ENCODE measurements around the gene ARL14.

Gene ARL14

DNA sequence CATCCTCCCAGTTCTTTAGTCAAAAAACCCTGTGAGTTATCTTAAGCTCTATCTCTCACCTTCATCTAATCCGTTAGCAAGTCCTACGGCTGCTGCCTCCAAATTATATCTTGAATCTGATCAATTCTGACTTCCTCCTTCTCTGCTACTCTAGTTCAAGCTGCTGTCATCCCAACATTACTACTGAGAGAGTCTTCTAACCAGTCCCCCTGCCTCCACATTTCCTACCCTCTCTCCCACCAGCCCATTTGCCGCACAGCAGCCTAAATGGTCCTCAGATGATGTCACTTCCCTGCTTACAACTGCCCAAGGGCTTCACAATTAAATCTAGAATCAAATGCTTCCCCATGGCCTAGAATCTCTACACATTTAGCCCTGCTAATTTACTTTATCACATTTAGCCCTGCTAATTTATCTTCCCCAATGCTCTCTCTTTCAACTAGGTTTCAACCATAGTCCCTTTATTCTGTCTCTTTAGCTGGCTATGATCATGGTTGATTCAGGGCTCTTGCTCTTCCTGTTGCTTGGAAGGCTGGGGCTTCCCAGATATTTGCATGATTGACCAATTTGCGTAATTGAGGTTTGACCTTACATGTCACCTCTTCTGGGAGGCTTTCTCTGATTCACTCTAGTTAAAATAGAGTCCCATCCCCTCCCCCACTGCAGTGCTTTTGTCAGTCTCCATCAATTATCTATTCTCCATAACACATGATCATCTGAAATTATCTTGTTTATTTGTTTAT lies 11.0 kb upstream of the ARL14 start:
- Mint-ChIP-seq H3K27ac (peak overlapping the region; percentile 10), H3K9me3 (no peaks in the 10 kb centered on the region), H3K4me3 (peak overlapping the region; percentile 16), H3K36me3 (no peaks in the 10 kb centered on the region), H3K4me1 (peaks cover 10% of the 10 kb centered on the region)
- DNase-seq (ENCODE audit: low spot score in 2 of 2) (no peak), ATAC-seq (peak; percentile 62)

GRCh38 chr3:160667452-160667851 lies 9.5 kb upstream of the ARL14 start:
- ATAC-seq (peak; percentile 44), DNase-seq (ENCODE audit: low spot score in 2 of 2) (no peak)
- no peak overlapping the region for H3K4me3 Mint-ChIP-seq
- H3K4me1 Mint-ChIP-seq, result peaks cover 10% of the 10 kb centered on the region
- no peaks in the 10 kb centered on the region for H3K9me3 Mint-ChIP-seq
- H3K27ac Mint-ChIP-seq, result no peak overlapping the region
- H3K36me3 Mint-ChIP-seq, result no peaks in the 10 kb centered on the region

DNA sequence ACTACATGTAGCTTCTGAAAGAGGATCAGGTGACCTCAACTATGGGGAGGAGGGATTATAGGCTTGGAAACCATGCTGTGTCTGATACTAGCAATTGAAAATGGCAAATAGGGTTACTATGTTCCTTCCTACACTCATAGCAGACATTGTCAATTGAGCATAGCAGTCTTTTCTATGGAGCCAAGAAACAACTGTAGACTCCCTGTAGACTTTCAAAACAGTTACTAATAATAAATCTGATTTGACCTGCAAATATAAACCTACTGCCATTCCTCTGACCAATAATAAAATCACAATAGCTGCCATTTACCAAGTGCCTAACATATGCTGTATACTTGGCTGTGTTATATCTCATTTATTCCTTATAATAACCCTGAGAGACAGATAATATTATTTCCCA lies 8.5 kb upstream of the ARL14 start:
- peaks cover 10% of the 10 kb centered on the region for H3K4me1 Mint-ChIP-seq
- no peak overlapping the region for H3K27ac Mint-ChIP-seq
- H3K4me3 Mint-ChIP-seq, result no peak overlapping the region
- DNase-seq (ENCODE audit: low spot score in 2 of 2), result no peak
- H3K36me3 Mint-ChIP-seq, result no peaks in the 10 kb centered on the region
- H3K9me3 Mint-ChIP-seq, result no peaks in the 10 kb centered on the region
- ATAC-seq, result no peak

- H3K4me1 Mint-ChIP-seq, result peaks cover 1% of the 10 kb centered on the region
- no peaks in the 10 kb centered on the region for H3K36me3 Mint-ChIP-seq
- DNase-seq (ENCODE audit: low spot score in 2 of 2), result no peak
- no peak for ATAC-seq
- no peak overlapping the region for H3K4me3 Mint-ChIP-seq
- H3K27ac Mint-ChIP-seq, result no peak overlapping the region
- H3K9me3 Mint-ChIP-seq, result no peaks in the 10 kb centered on the region
Observed at GRCh38 chr3:160671231-160671630, 5.7 kb upstream of the ARL14 start.

- H3K9me3 Mint-ChIP-seq, result no peaks in the 10 kb centered on the region
- H3K27ac Mint-ChIP-seq, result no peak overlapping the region
- H3K4me1 Mint-ChIP-seq, result no peaks in the 10 kb centered on the region
- DNase-seq (ENCODE audit: low spot score in 2 of 2) (no peak), ATAC-seq (no peak)
- no peak overlapping the region for H3K4me3 Mint-ChIP-seq
- H3K36me3 Mint-ChIP-seq, result no peaks in the 10 kb centered on the region
Observed at GRCh38 chr3:160671995-160672394, 5.0 kb upstream of the ARL14 start.

DNA sequence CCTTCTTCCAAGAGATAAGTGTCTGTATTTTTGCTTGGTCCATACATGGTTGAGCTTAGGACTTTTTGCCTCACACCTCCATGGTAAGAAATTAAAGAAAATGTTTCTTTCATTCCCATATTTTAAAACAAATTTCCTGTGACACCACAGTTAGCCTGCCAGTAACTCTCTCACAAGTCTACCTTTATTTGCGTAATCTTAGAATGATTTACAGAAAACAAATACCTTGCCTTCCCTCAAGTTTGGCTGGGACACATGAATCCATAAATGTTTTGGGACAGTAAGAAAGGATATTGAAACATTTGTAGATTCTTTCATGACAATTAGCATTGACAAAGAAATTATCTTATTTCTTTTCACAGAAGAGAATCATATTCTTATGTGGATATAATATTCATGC lies 3.8 kb upstream of the ARL14 start:
- H3K9me3 Mint-ChIP-seq, result no peaks in the 10 kb centered on the region
- ATAC-seq (no peak), DNase-seq (ENCODE audit: low spot score in 2 of 2) (no peak)
- no peak overlapping the region for H3K4me3 Mint-ChIP-seq
- no peaks in the 10 kb centered on the region for H3K36me3 Mint-ChIP-seq
- H3K4me1 Mint-ChIP-seq, result no peaks in the 10 kb centered on the region
- H3K27ac Mint-ChIP-seq, result no peak overlapping the region

DNA sequence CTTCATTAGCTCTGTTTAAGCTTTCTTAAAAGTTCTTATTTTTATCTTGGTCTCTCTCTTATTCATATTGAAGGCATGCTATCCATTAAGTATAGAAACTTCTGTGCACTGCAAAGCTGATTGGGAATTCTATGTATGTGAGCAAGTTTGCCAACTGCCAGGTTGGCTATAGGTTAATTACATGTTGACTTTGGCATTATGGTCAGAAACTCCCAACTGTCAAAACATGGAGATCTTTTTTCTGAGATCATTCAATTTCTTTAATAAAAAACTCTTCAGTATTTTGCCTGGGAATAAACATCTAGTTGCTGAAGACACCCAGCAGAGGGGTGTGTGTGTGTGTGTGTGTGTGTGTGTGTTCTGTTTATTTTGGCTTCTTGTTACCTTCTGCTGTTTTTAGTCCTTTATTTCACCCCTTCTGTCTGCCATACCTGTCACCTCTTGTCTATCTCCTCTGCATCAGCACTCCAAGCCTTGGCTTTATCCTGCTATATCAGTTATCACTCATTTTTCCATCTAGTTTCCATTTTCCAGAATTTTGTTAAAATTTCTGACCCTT lies 1.3 kb upstream of the ARL14 start:
- no peak for DNase-seq (ENCODE audit: low spot score in 2 of 2)
- Mint-ChIP-seq H3K27ac (no peak overlapping the region), H3K4me3 (no peak overlapping the region), H3K36me3 (no peaks in the 10 kb centered on the region), H3K4me1 (no peaks in the 10 kb centered on the region), H3K9me3 (no peaks in the 10 kb centered on the region)
- no peak for ATAC-seq

DNA sequence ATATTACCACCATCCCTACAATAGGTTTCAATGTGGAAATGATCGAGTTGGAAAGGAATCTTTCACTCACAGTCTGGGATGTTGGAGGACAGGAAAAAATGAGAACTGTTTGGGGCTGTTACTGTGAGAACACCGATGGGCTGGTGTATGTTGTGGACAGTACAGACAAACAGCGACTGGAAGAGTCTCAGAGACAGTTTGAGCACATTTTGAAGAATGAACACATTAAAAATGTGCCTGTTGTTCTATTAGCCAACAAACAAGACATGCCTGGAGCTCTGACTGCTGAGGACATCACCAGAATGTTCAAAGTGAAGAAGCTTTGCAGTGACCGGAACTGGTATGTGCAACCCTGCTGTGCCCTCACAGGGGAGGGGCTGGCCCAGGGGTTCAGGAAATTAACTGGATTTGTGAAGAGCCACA lies 510 bp downstream of the ARL14 start:
- no peaks in the 10 kb centered on the region for H3K4me1 Mint-ChIP-seq
- no peak for DNase-seq (ENCODE audit: low spot score in 2 of 2)
- H3K9me3 Mint-ChIP-seq, result no peaks in the 10 kb centered on the region

GRCh38 chr3:160678292-160678842 lies 1.4 kb downstream of the ARL14 start:
- Mint-ChIP-seq H3K36me3 (no peaks in the 10 kb centered on the region), H3K9me3 (no peaks in the 10 kb centered on the region), H3K27ac (no peak overlapping the region), H3K4me1 (no peaks in the 10 kb centered on the region), H3K4me3 (no peak overlapping the region)
- ATAC-seq (peak; percentile 16), DNase-seq (ENCODE audit: low spot score in 2 of 2) (no peak)

More for the DNA sequence above, 510 bp downstream of the ARL14 start:
- no peak for ATAC-seq
- Mint-ChIP-seq H3K4me3 (no peak overlapping the region), H3K36me3 (no peaks in the 10 kb centered on the region), H3K27ac (no peak overlapping the region)

GRCh38 chr3:160684368-160684740 lies 7.4 kb downstream of the ARL14 start:
- no peak overlapping the region for H3K27ac Mint-ChIP-seq
- no peak overlapping the region for H3K4me3 Mint-ChIP-seq
- DNase-seq (ENCODE audit: low spot score in 2 of 2) (no peak), ATAC-seq (no peak)
- no peaks in the 10 kb centered on the region for H3K9me3 Mint-ChIP-seq
- no peaks in the 10 kb centered on the region for H3K36me3 Mint-ChIP-seq
- H3K4me1 Mint-ChIP-seq, result no peaks in the 10 kb centered on the region

DNA sequence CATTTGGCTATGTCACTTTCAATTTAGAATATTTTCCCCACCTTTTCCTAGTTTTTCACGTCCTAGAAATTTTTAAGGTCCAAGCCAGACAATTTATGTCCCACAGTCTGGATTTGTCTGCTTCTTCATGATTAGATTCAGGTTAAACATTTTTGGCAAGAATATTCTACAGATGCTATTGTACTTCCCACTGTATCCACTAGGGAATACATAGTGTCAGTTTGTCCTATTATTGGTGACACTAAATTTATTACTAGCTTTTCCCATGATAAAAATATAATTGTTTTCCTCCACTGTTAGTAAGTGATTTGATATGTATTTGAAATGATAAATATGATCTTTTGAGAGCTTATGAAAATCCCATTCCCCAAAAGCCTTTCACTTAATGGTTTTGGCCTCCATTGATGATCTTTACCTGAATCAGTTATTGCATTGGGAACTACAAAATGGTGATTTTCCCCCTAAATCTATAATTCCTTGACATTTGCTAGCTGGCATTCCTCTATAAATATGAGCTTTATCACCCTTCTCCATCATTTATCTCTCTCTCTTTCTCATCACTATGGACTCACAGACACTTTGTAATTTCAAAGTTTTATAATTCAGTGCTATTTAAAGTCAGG lies 8.3 kb downstream of the ARL14 start:
- H3K27ac Mint-ChIP-seq, result no peak overlapping the region
- no peak for ATAC-seq
- no peaks in the 10 kb centered on the region for H3K36me3 Mint-ChIP-seq
- DNase-seq (ENCODE audit: low spot score in 2 of 2), result no peak
- H3K4me3 Mint-ChIP-seq, result no peak overlapping the region
- H3K4me1 Mint-ChIP-seq, result no peaks in the 10 kb centered on the region
- no peaks in the 10 kb centered on the region for H3K9me3 Mint-ChIP-seq

GRCh38 chr3:160686955-160687535 lies 10.1 kb downstream of the ARL14 start:
- ATAC-seq, result no peak
- no peak overlapping the region for H3K4me3 Mint-ChIP-seq
- no peak overlapping the region for H3K27ac Mint-ChIP-seq
- H3K9me3 Mint-ChIP-seq, result no peaks in the 10 kb centered on the region
- H3K4me1 Mint-ChIP-seq, result no peaks in the 10 kb centered on the region
- H3K36me3 Mint-ChIP-seq, result no peaks in the 10 kb centered on the region
- DNase-seq (ENCODE audit: low spot score in 2 of 2), result no peak

- H3K36me3 Mint-ChIP-seq, result no peaks in the 10 kb centered on the region
- H3K27ac Mint-ChIP-seq, result no peak overlapping the region
- H3K9me3 Mint-ChIP-seq, result no peaks in the 10 kb centered on the region
- no peak overlapping the region for H3K4me3 Mint-ChIP-seq
- H3K4me1 Mint-ChIP-seq, result peaks cover 9% of the 10 kb centered on the region
- no peak for DNase-seq (ENCODE audit: low spot score in 2 of 2)
- ATAC-seq, result no peak
Observed at GRCh38 chr3:160691151-160691550, 14.2 kb downstream of the ARL14 start.

- Mint-ChIP-seq H3K9me3 (no peaks in the 10 kb centered on the region), H3K27ac (no peak overlapping the region), H3K36me3 (no peaks in the 10 kb centered on the region), H3K4me3 (no peak overlapping the region), H3K4me1 (peaks cover 9% of the 10 kb centered on the region)
- DNase-seq (ENCODE audit: low spot score in 2 of 2), result no peak
- ATAC-seq, result no peak
Observed at GRCh38 chr3:160691962-160692361, 15.0 kb downstream of the ARL14 start.

DNA sequence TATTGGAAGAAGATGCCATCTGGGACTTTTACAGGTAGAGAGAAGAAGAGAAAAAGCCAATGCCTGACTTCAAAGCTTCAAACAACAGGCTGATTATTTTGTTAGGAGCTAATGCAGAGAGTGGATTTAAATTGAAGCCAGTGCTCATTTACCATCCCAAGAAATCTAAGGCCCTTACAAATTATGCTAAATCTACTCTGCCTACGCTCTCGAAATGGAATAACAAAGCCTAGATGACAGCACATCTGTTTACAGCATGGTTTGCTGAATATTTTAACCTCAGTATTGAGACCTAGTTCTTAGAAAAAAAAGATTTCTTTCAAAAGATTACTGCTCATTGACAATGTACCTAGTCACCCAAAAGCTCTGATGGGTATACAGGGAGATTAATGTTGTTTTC lies 16.2 kb downstream of the ARL14 start:
- no peak overlapping the region for H3K27ac Mint-ChIP-seq
- H3K9me3 Mint-ChIP-seq, result no peaks in the 10 kb centered on the region
- no peak overlapping the region for H3K4me3 Mint-ChIP-seq
- H3K4me1 Mint-ChIP-seq, result peaks cover 9% of the 10 kb centered on the region
- ATAC-seq (no peak), DNase-seq (ENCODE audit: low spot score in 2 of 2) (no peak)
- H3K36me3 Mint-ChIP-seq, result no peaks in the 10 kb centered on the region

- peaks cover 9% of the 10 kb centered on the region for H3K4me1 Mint-ChIP-seq
- H3K9me3 Mint-ChIP-seq, result no peaks in the 10 kb centered on the region
- H3K27ac Mint-ChIP-seq, result no peak overlapping the region
- DNase-seq (ENCODE audit: low spot score in 2 of 2) (no peak), ATAC-seq (no peak)
- no peaks in the 10 kb centered on the region for H3K36me3 Mint-ChIP-seq
- H3K4me3 Mint-ChIP-seq, result no peak overlapping the region
Observed at GRCh38 chr3:160694345-160694744, 17.4 kb downstream of the ARL14 start.

All from stimulated activated effector memory CD8-positive, alpha-beta T cell treated with anti-CD3 and anti-CD28 coated beads, Interleukin-12 subunit alpha, Interleukin-12 subunit beta, amount 100 ng/mL, for 72 hours (primary cell).